HG03520 (cell line): ENCODE results near the gene MYL11.

ENCODE experiments used
- ATAC-seq: cut with Tn5 transposase; IDR thresholded peaks from one replicate; pipeline ENCODE4 v1.9.1; 2021; ENCODE audit warnings: mild to moderate bottlenecking, moderate library complexity; ENCODE audit not compliant: unreplicated experiment

MYL11 gene

DNA sequence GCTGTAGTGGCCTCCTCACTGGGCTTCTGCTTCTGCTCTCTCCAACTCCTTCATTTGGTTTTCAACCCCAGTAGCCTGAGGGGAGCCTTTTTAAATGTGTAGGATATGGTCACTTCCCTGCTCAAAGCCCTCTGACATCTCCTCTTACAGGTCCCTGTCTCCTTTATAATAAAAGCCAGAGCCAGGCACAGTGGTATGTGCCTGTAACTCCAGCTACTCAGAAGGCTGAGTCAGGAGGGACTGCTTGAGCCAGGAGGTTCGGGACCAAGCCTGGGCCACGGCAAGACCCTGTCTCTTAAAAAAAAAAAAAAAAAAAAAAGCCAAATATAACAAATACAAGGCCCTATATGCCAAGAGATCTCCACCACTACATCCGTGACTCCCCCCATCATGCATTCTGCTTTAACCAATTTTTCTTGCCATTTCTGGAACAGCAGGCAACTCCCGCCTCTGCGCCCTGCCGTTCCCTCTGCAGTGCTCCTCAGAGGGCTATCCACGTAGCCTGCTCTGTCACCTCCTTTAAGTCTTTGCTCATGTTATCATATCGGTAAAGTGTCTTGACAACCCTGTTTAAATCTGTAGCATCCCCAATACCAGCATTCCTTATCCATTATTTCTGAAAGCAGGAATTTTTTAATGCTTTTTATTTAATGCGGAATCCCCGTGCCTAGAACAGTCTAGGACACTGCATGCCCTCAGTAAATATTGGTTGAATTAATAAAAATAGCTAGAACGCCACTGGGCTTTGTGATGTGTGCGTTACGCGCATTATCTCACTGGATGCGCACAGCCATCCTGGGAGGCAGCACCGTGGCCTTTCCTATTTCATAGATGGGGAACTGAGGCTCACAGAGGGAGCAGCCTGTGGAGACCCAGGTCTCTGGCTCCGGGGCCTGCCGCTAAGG lies 42.3 kb downstream of the MYL11 start:
- no peak for ATAC-seq

DNA sequence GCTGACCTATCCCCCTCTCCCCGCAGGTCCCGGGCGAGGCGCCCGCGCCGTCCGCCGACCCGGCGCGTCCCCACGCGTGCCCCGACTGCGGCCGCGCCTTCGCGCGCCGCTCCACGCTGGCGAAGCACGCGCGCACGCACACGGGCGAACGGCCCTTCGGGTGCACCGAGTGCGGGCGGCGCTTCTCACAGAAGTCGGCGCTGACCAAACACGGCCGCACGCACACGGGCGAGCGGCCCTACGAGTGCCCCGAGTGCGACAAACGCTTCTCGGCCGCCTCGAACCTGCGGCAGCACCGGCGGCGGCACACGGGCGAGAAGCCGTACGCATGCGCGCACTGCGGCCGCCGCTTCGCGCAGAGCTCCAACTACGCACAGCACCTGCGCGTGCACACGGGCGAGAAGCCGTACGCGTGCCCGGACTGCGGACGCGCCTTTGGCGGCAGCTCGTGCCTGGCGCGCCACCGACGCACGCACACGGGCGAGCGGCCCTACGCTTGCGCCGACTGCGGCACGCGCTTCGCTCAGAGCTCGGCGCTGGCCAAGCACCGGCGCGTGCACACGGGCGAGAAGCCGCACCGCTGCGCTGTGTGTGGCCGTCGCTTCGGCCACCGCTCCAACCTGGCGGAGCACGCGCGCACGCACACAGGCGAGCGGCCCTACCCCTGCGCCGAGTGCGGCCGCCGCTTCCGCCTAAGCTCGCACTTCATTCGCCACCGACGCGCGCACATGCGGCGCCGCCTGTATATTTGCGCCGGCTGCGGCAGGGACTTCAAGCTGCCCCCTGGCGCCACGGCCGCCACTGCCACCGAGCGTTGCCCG lies 43.1 kb downstream of the MYL11 start:
- peak; percentile 81 for ATAC-seq

DNA sequence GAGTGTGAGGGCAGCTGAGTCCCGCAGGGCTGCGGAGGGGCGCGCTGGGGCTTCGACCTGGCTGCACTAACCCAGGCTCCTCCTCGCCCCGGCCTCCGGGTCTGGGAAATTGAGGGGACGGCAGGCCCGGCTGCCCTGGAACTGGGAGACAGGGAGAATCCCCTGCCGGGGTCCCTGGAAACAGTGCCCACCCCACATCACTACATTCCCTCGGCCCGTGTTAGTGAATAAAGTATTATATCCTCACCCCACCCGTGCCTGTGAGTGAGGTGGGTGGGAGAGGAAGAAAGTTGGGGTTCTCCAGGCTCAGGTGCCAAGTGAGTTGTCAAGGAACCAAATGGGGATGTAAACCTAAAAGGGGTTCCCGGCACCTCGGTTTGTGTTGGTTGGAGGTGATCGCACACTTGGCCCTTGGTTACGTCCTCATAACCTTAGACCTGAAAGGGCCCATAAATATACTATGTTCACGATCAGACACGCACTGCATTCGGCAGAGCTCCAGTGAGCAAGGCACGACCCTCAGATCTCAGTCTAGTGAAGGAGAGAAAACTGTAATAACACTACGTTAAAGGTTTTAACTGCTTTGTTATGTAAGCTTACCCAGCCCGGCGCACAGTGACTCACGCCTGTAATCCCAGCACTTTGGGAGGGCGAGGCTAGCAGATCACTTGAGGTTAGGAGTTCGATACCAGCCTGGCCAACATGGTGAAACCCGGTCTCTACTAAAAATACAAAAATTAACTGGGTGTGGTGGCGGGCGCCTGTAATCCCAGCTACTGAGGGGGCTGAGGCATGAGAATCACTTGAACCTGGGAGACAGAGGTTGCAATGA lies 44.0 kb downstream of the MYL11 start:
- no peak for ATAC-seq

GRCh38 chr16:30421010-30421409 lies 46.4 kb downstream of the MYL11 start:
- ATAC-seq: no peak
